Stimulated activated CD8-positive, alpha-beta memory T cell treated with anti-CD3 and anti-CD28 coated beads, Interleukin-15, amount 100 ng/mL, for 24 hours (primary cell): ENCODE measurements around the gene SMIM14.
"Not testable (repeated sequence)": the region's sequence is repeated elsewhere in the genome, so short reads cannot be mapped to it uniquely, and the experiment has no call there.

Source experiments
- DNase-seq: peaks from one replicate; pipeline ENCODE4 v3.0.0-alpha.2; 2020; ENCODE audit warnings: low read depth

SMIM14 gene

GRCh38 chr4:39529534-39529933 is 109.1 kb downstream of the SMIM14 start:
- no peak for DNase-seq

GRCh38 chr4:39528061-39528465 is 110.6 kb downstream of the SMIM14 start:
- DNase-seq = no peak

GRCh38 chr4:39527296-39528060 is 111.2 kb downstream of the SMIM14 start, which contains the start of gene UGDH:
Gene UGDH, minus strand, starts transcription at chr4:39527439. Its CDS starts 5,927 bp downstream, at chr4:39521512.
- DNase-seq = peak; percentile 83

- DNase-seq = peak; percentile 2
Observed at GRCh38 chr4:39526765-39527295, 111.8 kb downstream of the SMIM14 start.

GRCh38 chr4:39525822-39526690 is 112.6 kb downstream of the SMIM14 start:
- no peak for DNase-seq

GRCh38 chr4:39524161-39524957 is 114.3 kb downstream of the SMIM14 start:
- DNase-seq = no peak

- no peak for DNase-seq
Observed at GRCh38 chr4:39522068-39522467, 116.6 kb downstream of the SMIM14 start.

GRCh38 chr4:39521253-39521919 is 117.3 kb downstream of the SMIM14 start:
- no peak for DNase-seq

- no peak for DNase-seq
Observed at GRCh38 chr4:39518484-39518883, 120.2 kb downstream of the SMIM14 start.

- no peak for DNase-seq
Observed at GRCh38 chr4:39516407-39516966, 122.2 kb downstream of the SMIM14 start.

- not testable (repeated sequence) for DNase-seq
Observed at GRCh38 chr4:39515669-39516401, 122.8 kb downstream of the SMIM14 start.

GRCh38 chr4:39514888-39515401 is 123.7 kb downstream of the SMIM14 start:
- no peak for DNase-seq

GRCh38 chr4:39514266-39514665 is 124.4 kb downstream of the SMIM14 start:
- not testable (repeated sequence) for DNase-seq

GRCh38 chr4:39510348-39510929 is 128.2 kb downstream of the SMIM14 start:
- DNase-seq = no peak

GRCh38 chr4:39505581-39505980 is 133.1 kb downstream of the SMIM14 start:
- no peak for DNase-seq

- no peak for DNase-seq
Observed at GRCh38 chr4:39504538-39504937, 134.1 kb downstream of the SMIM14 start.

GRCh38 chr4:39502664-39503035 is 136.0 kb downstream of the SMIM14 start:
- DNase-seq = not testable (repeated sequence)

- DNase-seq = no peak
Observed at GRCh38 chr4:39502019-39502663, 136.5 kb downstream of the SMIM14 start.

- no peak for DNase-seq
Observed at GRCh38 chr4:39498727-39499020, 140.0 kb downstream of the SMIM14 start.
